Small intestine (tissue), 7 donors: Measurements from ENCODE around the gene LOC128125822.
"Not testable (repeated sequence)": the region's sequence is repeated elsewhere in the genome, so short reads cannot be mapped to it uniquely, and the experiment has no call there.

Experiments used
- DNase-seq, 2 donors: peaks; one replicate each; pipeline versions ENCODE4 v3.0.0 to v3.0.0-alpha.2; 2013
- FAIRE-seq: peaks from 2 replicates; lab custom pipeline; 2012; peaks lifted over from hg19 to GRCh38; lab: Jason Lieb, UNC
- H3K27ac ChIP-seq, 3 donors: one replicate each; pipeline ENCODE4 v1.5.1; 2013; ENCODE audit warnings: low read length in 2 of 3, mild to moderate bottlenecking in 2 of 3, control low read depth in 1 of 3, inconsistent platforms in 1 of 3, low read depth in 1 of 3, moderate library complexity in 1 of 3
- H3K27me3 ChIP-seq, 3 donors: one replicate each; pipeline ENCODE4 v1.6.1; 2013; ENCODE audit warnings: low read length in 3 of 3, inconsistent platforms in 1 of 3; ENCODE audit not compliant: control insufficient read depth in 3 of 3, insufficient read depth in 3 of 3
- H3K36me3 ChIP-seq, 3 donors: one replicate each; pipeline ENCODE4 v1.6.1; 2013; ENCODE audit warnings: low read length in 3 of 3, inconsistent platforms in 1 of 3, low read depth in 1 of 3, mild to moderate bottlenecking in 1 of 3, moderate library complexity in 1 of 3; ENCODE audit not compliant: control insufficient read depth in 3 of 3, insufficient read depth in 2 of 3
- H3K4me1 ChIP-seq, 3 donors: one replicate each; pipeline ENCODE4 v1.6.1; 2013; ENCODE audit warnings: low read length in 2 of 3, inconsistent platforms in 1 of 3, low read depth in 1 of 3, mild to moderate bottlenecking in 1 of 3, moderate library complexity in 1 of 3; ENCODE audit not compliant: control insufficient read depth in 3 of 3, insufficient read depth in 2 of 3
- H3K4me3 ChIP-seq, 3 donors: one replicate each; pipeline ENCODE4 v1.5.1; 2013; ENCODE audit warnings: low read length in 3 of 3, control low read depth in 1 of 3, inconsistent platforms in 1 of 3, low read depth in 1 of 3, mild to moderate bottlenecking in 1 of 3, moderate library complexity in 1 of 3
- H3K9me3 ChIP-seq, 2 donors: one replicate each; pipeline ENCODE4 v1.6.1; 2013; ENCODE audit warnings: low read depth in 1 of 2, low read length in 1 of 2; ENCODE audit not compliant: control insufficient read depth in 2 of 2, insufficient read depth in 1 of 2
- WGBS, 3 donors: extraction: QIAGEN DNeasy Blood & Tissue Kit; methylation state at CpG; one replicate each; pipeline ENCODE4 v1.1.7; 2013; 5-methylcytosine and 5-hydroxymethylcytosine counted together
- donor health status: healthy with polysubstance abuse.
- donor health status: control.
- donor health status: control.
- donor health status: Bipolar disorder and iron deficiency.
- donor health status: healthy.

The LOC128125822 gene

DNA sequence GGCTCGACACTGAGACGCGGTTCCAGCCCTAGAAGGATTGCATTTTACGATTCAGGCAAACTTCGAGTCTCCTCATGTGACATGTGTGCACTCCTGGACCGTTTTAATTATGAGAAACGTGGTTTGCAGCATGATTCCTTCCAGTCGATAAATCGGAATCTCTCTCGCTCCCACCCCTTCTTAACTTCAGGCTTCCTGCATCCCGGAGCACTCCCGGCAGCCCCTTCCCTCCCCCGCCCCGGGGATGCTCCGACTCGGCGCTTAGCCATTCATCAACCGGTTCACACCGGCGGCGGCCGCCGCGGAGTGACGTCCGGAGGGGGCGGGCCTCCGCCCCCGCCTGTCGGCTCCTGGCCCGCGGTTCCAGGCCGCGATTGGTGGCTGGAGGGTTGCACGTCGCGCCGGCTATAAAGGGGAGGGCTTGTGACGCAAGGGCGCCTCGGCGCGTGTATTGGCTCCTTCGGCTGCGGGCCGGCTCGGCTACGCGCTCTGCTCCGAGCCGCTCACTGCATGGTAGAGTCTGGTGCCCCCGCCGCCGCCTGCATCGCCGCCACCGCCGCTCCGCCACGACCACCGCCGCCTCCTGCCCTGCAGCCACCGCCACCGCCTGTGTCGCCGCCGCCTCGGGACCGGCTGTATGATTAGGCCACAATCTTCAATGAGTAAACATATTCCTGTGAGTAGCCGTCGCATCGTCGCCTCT is at the start of gene LOC128125822, which contains the start of gene PTP4A1:
Gene LOC128125822, plus strand, starts transcription at position 437 of the 703 bp plus-strand sequence.
Gene PTP4A1, plus strand, starts transcription at position 437 of the 703 bp plus-strand sequence. CDS start 4,401 bp downstream, outside the sequence.
- FAIRE-seq (no peak), DNase-seq (peak; percentile 97 to 99)
- peak within 1 kb of the TSS; percentile 99 to 100 (median 99) for H3K27ac ChIP-seq
- H3K4me3 ChIP-seq, result peak within 1 kb of the TSS; percentile 87 to 100 (median 94)
- H3K27me3 ChIP-seq, result no peaks in the 10 kb centered on the region
- WGBS, 3 donors, result 0% methylated on average over 58 to 73 of the region's 73 CpGs
- peaks cover 0 to 2% (median 2%) of the 10 kb centered on the region in 3 donors for H3K36me3 ChIP-seq
- peaks cover 0 to 22% (median 2%) of the 10 kb centered on the region in 3 donors for H3K4me1 ChIP-seq
- H3K9me3 ChIP-seq, result no peaks in the 10 kb centered on the region

DNA sequence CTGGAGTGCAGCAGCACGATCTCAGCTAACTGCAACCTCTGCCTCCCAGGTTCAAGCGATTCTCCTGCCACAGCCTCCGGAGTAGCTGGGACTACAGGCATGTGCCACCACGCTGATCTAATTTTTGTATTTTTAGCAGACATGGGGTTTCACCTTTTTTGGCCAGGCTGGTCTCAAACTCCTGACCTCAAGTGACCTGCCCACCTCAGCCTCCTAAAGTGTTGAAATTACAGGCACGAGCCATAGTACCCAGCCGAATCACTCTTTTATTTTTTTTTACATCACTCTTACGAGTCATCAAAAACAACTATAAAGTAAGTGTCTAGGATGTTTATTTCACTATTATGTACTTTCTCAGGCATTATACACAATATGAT is 49.4 kb upstream of the LOC128125822 start:
- WGBS, 3 donors, result 84 to 93% (median 88%) methylated on average over 7 of the region's 7 CpGs
- not testable (repeated sequence) for H3K27ac ChIP-seq

DNA sequence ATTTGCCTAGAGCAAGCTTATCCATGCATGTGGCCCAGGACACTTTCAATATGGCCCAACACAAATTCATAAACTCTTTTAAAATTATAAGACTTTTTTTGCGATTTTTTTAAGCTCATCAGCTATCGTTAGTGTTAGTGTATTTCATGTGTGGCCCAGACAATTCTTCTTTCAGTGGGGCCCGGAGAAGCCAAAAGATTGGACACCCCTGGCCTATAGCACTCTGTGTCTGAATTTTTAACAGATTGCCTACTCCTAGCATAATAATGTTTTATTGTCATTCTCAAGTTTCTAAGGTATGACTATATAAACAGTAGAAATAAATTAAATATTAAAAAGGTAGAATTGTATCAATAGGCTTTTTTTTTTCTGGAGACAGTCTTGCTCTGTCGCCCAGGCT is 48.6 kb upstream of the LOC128125822 start:
- FAIRE-seq (no peak), DNase-seq (no peak)
- H3K27me3 ChIP-seq, result no peaks in the 10 kb centered on the region
- no peaks in the 10 kb centered on the region for H3K36me3 ChIP-seq
- 94 to 100% (median 98%) methylated on average over 4 of the region's 4 CpGs for WGBS, 3 donors
- H3K4me1 ChIP-seq, result peaks cover 0 to 16% (median 0%) of the 10 kb centered on the region in 3 donors
- H3K4me3 ChIP-seq, result no peak overlapping the region
- H3K27ac ChIP-seq, result no peak overlapping the region
- H3K9me3 ChIP-seq, result no peaks in the 10 kb centered on the region

More for the DNA sequence above, 49.4 kb upstream of the LOC128125822 start:
- not testable (repeated sequence) for H3K27me3 ChIP-seq, FAIRE-seq, H3K36me3 ChIP-seq, H3K9me3 ChIP-seq, H3K4me3 ChIP-seq, DNase-seq
- peaks cover 0 to 16% (median 0%) of the 10 kb centered on the region in 3 donors for H3K4me1 ChIP-seq

GRCh38 chr6:63525186-63525878 is 46.9 kb upstream of the LOC128125822 start:
- no peak for FAIRE-seq
- WGBS, 3 donors, result 74 to 92% (median 83%) methylated on average over 7 of the region's 7 CpGs

GRCh38 chr6:63526931-63527330 is 45.3 kb upstream of the LOC128125822 start:
- no peak overlapping the region for H3K27ac ChIP-seq
- no peaks in the 10 kb centered on the region for H3K9me3 ChIP-seq
- no peak overlapping the region for H3K4me3 ChIP-seq
- no peaks in the 10 kb centered on the region for H3K27me3 ChIP-seq
- H3K36me3 ChIP-seq, result no peaks in the 10 kb centered on the region
- FAIRE-seq (no peak), DNase-seq (no peak)
- peaks cover 0 to 9% (median 0%) of the 10 kb centered on the region in 3 donors for H3K4me1 ChIP-seq

More at GRCh38 chr6:63525186-63525878, 46.9 kb upstream of the LOC128125822 start:
- H3K4me1 ChIP-seq, result peaks cover 0 to 12% (median 0%) of the 10 kb centered on the region in 3 donors
- H3K27me3 ChIP-seq, result no peaks in the 10 kb centered on the region
- no peak overlapping the region for H3K27ac ChIP-seq
- H3K9me3 ChIP-seq, result no peaks in the 10 kb centered on the region
- no peak overlapping the region for H3K4me3 ChIP-seq
- no peaks in the 10 kb centered on the region for H3K36me3 ChIP-seq
- DNase-seq, result no peak

GRCh38 chr6:63527658-63528514 is 44.4 kb upstream of the LOC128125822 start:
- no peak overlapping the region for H3K4me3 ChIP-seq
- peak overlapping the region in 2 of 3 donors; percentile 26 to 32 for H3K27ac ChIP-seq
- WGBS, 3 donors, result 77 to 83% (median 83%) methylated on average over 6 of the region's 6 CpGs
- no peak for FAIRE-seq
- DNase-seq, result peak; percentile 70 to 71
- H3K4me1 ChIP-seq, result peaks cover 0 to 4% (median 0%) of the 10 kb centered on the region in 3 donors
- H3K9me3 ChIP-seq, result no peaks in the 10 kb centered on the region
- no peaks in the 10 kb centered on the region for H3K36me3 ChIP-seq
- no peaks in the 10 kb centered on the region for H3K27me3 ChIP-seq

DNA sequence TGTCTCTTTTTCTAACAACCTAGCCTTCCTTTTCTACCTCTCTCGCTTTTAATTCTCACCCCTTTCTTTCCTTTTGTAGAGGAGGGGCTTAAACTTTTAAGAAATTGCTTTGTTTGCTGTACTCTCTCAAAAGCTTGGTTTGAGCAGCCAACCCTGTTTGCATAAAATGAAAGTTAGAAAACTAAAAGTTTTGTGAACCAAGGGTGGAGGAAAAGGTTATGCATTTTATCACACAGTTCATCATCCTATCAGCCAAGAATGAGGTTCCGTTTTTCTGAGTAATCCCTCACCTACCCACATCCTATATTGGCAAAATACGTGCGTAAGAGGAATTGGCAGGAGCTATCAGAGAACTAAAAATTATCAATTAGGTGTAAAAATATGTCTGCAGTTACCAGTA is 42.8 kb upstream of the LOC128125822 start:
- DNase-seq (no peak), FAIRE-seq (no peak)
- H3K9me3 ChIP-seq, result no peaks in the 10 kb centered on the region
- no peak overlapping the region for H3K4me3 ChIP-seq
- H3K27me3 ChIP-seq, result no peaks in the 10 kb centered on the region
- H3K4me1 ChIP-seq, result peaks cover 0 to 4% (median 0%) of the 10 kb centered on the region in 3 donors
- 40 to 56% (median 40%) methylated on average over 4 of the region's 4 CpGs for WGBS, 3 donors
- no peaks in the 10 kb centered on the region for H3K36me3 ChIP-seq
- no peak overlapping the region for H3K27ac ChIP-seq

DNA sequence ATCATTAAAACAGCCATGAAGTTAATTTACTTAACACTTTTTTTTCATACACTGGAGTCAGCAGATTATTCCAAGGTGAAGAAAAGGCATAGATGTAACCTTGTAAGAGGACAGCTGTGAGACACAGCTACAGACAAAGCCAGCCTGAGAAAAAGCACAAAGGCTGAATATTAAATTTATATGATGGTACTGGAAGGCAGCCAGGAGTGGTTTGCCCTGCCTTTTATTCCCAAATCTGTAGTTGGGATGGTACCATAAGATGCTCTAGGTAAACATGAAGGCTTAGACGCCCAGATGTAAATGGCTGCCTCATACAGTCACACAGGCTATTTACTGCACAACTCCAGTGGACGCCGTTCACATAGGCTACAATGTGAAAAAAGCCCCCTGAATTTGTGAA is 42.1 kb upstream of the LOC128125822 start:
- Histone ChIP-seq H3K4me3 (no peak overlapping the region), H3K27ac (no peak overlapping the region)
- WGBS, 3 donors, result 93 to 96% (median 95%) methylated on average over 3 of the region's 3 CpGs

More for the DNA sequence above, 42.1 kb upstream of the LOC128125822 start:
- H3K36me3 ChIP-seq, result no peaks in the 10 kb centered on the region
- DNase-seq (no peak), FAIRE-seq (no peak)
- no peaks in the 10 kb centered on the region for H3K9me3 ChIP-seq
- H3K4me1 ChIP-seq, result peaks cover 0 to 4% (median 0%) of the 10 kb centered on the region in 3 donors
- H3K27me3 ChIP-seq, result no peaks in the 10 kb centered on the region
